Neural progenitor cell (in vitro differentiated cells): ENCODE measurements around the gene IKBKE. TPM values are rescaled to one million over a fixed set of nuclear protein-coding genes. Genes with fewer than 3 reads are reported as not detected.

Source experiments
- DNase-seq: peaks from one replicate; pipeline ENCODE4 v3.0.0-alpha.2; 2016; ENCODE audit warnings: low spot score
- H2AFZ ChIP-seq: fragments of 200-600 bp; sonication (generic); replicated peaks from 2 replicates; pipeline ENCODE4 v1.6.1; 2016; ENCODE audit warnings: antibody characterized with exemption
- H3F3A ChIP-seq: fragments of 200-600 bp; sonication (generic); 2 replicates; pipeline ENCODE4 v1.6.1; 2016; ENCODE audit warnings: antibody characterized with exemption, low read depth
- H3K27ac ChIP-seq: fragments of 200-600 bp; sonication (generic); 2 replicates; pipeline ENCODE4 v1.5.1; 2016; ENCODE audit warnings: mild to moderate bottlenecking
- H3K27me3 ChIP-seq: fragments of 200-600 bp; sonication (generic); 2 replicates; pipeline ENCODE4 v1.6.1; 2016; ENCODE audit warnings: mild to moderate bottlenecking, moderate library complexity
- H3K36me3 ChIP-seq: fragments of 200-600 bp; sonication (generic); 2 replicates; pipeline ENCODE4 v1.5.1; 2016
- H3K4me1 ChIP-seq: fragments of 200-600 bp; sonication (generic); 2 replicates; pipeline ENCODE4 v1.6.1; 2016; ENCODE audit warnings: mixed run types
- H3K4me2 ChIP-seq: fragments of 200-600 bp; sonication (generic); 2 replicates; pipeline ENCODE4 v1.6.1; 2016
- H3K4me3 ChIP-seq: fragments of 200-600 bp; sonication (generic); 2 replicates; pipeline ENCODE4 v1.5.1; 2016
- H3K79me2 ChIP-seq: fragments of 200-600 bp; sonication (generic); 2 replicates; pipeline ENCODE4 v1.6.1; 2016; ENCODE audit warnings: low read depth
- H3K9ac ChIP-seq: fragments of 200-600 bp; sonication (generic); 2 replicates; pipeline ENCODE4 v1.6.1; 2016
- H3K9me3 ChIP-seq: fragments of 200-600 bp; sonication (generic); 2 replicates; pipeline ENCODE4 v1.5.1; 2016; ENCODE audit warnings: low read depth
- H4K20me1 ChIP-seq: fragments of 200-600 bp; sonication (generic); 2 replicates; pipeline ENCODE4 v1.6.1; 2016; ENCODE audit warnings: low read depth
- H3K27ac Mint-ChIP-seq: 3 replicates; pipeline ENCODE4 v1.8.0; 2021; ENCODE audit warnings: mixed read lengths
- H3K27me3 Mint-ChIP-seq: 2 replicates; pipeline ENCODE4 v1.8.0; 2022; ENCODE audit warnings: low read depth, mild to moderate bottlenecking, inconsistent platforms, moderate library complexity, mixed read lengths; ENCODE audit not compliant: insufficient read depth
- H3K36me3 Mint-ChIP-seq: 3 replicates; pipeline ENCODE4 v1.8.0; 2021; ENCODE audit warnings: mixed read lengths
- H3K4me1 Mint-ChIP-seq: 3 replicates; pipeline ENCODE4 v1.8.0; 2021; ENCODE audit warnings: mixed read lengths
- H3K4me3 Mint-ChIP-seq: 3 replicates; pipeline ENCODE4 v1.8.0; 2021; ENCODE audit warnings: mild to moderate bottlenecking, moderate library complexity, mixed read lengths
- H3K9me3 Mint-ChIP-seq: 3 replicates; pipeline ENCODE4 v1.8.0; 2020; ENCODE audit warnings: mixed read lengths
- EZH2 ChIP-seq: fragments of 200-600 bp; sonication (generic); IDR thresholded peaks from 2 replicates; pipeline ENCODE4 v1.6.1; 2017; ENCODE audit warnings: antibody characterized with exemption, mild to moderate bottlenecking, moderate library complexity
- EZH2phosphoT487 ChIP-seq: fragments of 200-600 bp; sonication (generic); IDR thresholded peaks from 2 replicates; pipeline ENCODE4 v1.6.1; 2017; ENCODE audit warnings: antibody characterized with exemption
- total RNA-seq: library from RNA; depleted of rRNA; stranded (reverse); fragments of >200 nt; gene quantifications from 2 replicates; pipeline ENCODE4 v1.2.3, GENCODE V29; 2015; ENCODE audit warnings: low replicate concordance
- TF ChIP-seq, protein P1 (sequence below): fragments of 200-600 bp; sonication (generic); IDR thresholded peaks from 2 replicates; pipeline ENCODE4 v1.5.1; 2017; ENCODE audit warnings: antibody characterized with exemption, mild to moderate bottlenecking

Gene IKBKE
- total RNA-seq, 1 donor from 2014 or later = 0.26 TPM

GRCh38 chr1:206504363-206504713, 34.1 kb downstream of the IKBKE start:
- peaks cover 39% of the 10 kb centered on the region for H3K27me3 Mint-ChIP-seq
- no peak overlapping the region for H3K4me3 Mint-ChIP-seq

DNA sequence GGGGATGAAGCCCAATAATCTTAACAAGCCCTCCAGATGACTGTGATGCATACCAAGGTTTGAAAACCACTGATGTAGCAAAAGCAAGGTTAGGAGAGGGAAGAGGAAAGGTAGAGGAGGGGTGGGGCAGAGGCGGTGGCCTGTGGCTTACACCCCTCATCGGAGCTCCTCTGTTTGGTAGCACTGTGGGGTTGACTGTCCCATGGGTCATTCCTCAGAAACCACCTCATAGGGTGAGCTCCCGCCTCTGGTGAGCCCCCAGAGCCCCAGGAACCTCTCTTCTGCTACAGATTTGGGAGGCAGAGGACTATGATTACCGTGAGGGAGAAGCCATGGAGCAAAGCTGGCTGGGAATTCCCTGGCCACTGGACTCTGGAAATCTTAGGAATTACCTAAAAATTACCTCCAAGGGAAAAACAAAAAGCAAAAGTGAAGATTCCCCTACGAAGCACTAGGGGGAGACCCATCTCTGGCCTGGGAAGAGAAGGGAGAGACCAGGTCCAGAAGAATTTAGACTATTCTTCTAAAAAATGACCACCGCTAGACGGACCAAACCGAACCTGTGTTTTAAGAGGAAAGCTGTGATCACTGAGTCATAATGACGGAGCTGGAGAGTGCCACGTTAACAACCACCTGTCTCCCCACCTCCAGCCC, 35.6 kb downstream of the IKBKE start:
- DNase-seq = no peak
- no peaks in the 10 kb centered on the region for H3K9me3 Mint-ChIP-seq
- H3K4me1 Mint-ChIP-seq = peaks cover 28% of the 10 kb centered on the region
- Histone ChIP-seq H3K4me3 (no peak overlapping the region), H4K20me1 (peaks cover 8% of the 10 kb centered on the region), H3K9me3 (no peaks in the 10 kb centered on the region), H3K27me3 (peaks cover 89% of the 10 kb centered on the region), H3K79me2 (no peaks in the 10 kb centered on the region), H3K27ac (no peak overlapping the region), H3K4me2 (no peak overlapping the region), H3K36me3 (no peaks in the 10 kb centered on the region), H3K9ac (no peak overlapping the region), H3K4me1 (peaks cover 5% of the 10 kb centered on the region), H2AFZ (no peak overlapping the region), H3F3A (no peaks in the 10 kb centered on the region)
- H3K27ac Mint-ChIP-seq = no peak overlapping the region
- TF ChIP-seq, protein P1, sequence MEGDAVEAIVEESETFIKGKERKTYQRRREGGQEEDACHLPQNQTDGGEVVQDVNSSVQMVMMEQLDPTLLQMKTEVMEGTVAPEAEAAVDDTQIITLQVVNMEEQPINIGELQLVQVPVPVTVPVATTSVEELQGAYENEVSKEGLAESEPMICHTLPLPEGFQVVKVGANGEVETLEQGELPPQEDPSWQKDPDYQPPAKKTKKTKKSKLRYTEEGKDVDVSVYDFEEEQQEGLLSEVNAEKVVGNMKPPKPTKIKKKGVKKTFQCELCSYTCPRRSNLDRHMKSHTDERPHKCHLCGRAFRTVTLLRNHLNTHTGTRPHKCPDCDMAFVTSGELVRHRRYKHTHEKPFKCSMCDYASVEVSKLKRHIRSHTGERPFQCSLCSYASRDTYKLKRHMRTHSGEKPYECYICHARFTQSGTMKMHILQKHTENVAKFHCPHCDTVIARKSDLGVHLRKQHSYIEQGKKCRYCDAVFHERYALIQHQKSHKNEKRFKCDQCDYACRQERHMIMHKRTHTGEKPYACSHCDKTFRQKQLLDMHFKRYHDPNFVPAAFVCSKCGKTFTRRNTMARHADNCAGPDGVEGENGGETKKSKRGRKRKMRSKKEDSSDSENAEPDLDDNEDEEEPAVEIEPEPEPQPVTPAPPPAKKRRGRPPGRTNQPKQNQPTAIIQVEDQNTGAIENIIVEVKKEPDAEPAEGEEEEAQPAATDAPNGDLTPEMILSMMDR = peak; percentile 57
- no peak for TF ChIP-seq EZH2phosphoT487
- peak overlapping the region; percentile 52 for H3K4me3 Mint-ChIP-seq
- peaks cover 48% of the 10 kb centered on the region for H3K27me3 Mint-ChIP-seq
- H3K36me3 Mint-ChIP-seq = no peaks in the 10 kb centered on the region

More at GRCh38 chr1:206504363-206504713, 34.1 kb downstream of the IKBKE start:
- H3K9me3 Mint-ChIP-seq = no peaks in the 10 kb centered on the region
- no peak overlapping the region for H3K27ac Mint-ChIP-seq
- peaks cover 74% of the 10 kb centered on the region for H3K27me3 ChIP-seq
- H3K9ac ChIP-seq = no peak overlapping the region
- H3K27ac ChIP-seq = no peak overlapping the region
- H4K20me1 ChIP-seq = peaks cover 8% of the 10 kb centered on the region
- no peaks in the 10 kb centered on the region for H3K36me3 Mint-ChIP-seq
- H3K4me1 Mint-ChIP-seq = peaks cover 17% of the 10 kb centered on the region
- no peak overlapping the region for H3K4me3 ChIP-seq
- no peaks in the 10 kb centered on the region for H3K79me2 ChIP-seq
- TF ChIP-seq EZH2 = no peak
- TF ChIP-seq EZH2phosphoT487 = no peak
- TF ChIP-seq, protein P1 = no peak
- H3K4me2 ChIP-seq = no peak overlapping the region
- H3K9me3 ChIP-seq = no peaks in the 10 kb centered on the region
- no peaks in the 10 kb centered on the region for H3K36me3 ChIP-seq
- DNase-seq = no peak
- H3K4me1 ChIP-seq = peaks cover 6% of the 10 kb centered on the region
- H3F3A ChIP-seq = no peaks in the 10 kb centered on the region
- H2AFZ ChIP-seq = no peak overlapping the region

DNA sequence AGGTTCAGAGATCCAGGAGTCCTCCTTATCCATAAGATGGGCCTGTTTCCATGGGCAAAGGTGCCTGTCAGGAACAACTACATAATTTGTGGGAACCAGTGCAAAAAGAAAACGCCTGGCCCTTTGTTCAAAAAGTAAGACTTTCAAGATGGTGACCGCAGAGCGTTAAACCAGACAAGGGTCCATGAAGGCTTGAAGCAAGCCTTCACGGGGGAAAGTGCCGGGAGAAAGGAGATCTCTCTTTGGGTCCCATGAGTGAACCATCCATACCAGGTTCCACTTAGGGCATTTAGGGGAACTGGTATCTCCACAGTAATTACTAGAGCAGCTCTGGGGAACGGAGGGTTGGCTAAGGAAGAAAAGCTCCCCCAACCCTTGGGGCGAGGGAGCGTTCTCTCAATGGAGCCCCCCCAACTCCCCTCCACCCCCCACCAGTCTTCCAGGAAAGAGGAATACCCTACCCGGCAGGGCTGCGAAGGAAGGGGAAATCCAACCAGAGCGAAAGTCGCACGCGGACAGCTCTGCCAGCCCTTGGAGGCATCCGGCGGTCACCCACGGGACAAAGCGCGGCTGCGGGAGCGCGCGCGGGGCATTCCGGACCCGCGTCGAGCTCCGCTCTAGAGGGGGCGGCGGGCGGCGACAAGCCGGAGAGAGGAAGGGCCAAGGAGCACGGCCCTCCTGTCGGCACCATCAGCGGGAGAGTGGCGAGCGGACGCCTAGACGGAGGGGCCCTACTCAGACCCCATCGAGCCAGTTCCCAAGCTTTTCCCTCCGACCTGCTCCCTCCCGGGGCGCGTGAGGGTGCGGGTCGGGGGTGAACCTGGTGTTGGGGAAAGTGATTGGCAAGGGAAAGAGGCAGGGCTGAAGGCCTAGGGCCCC, 36.4 kb downstream of the IKBKE start:
- Mint-ChIP-seq H3K27ac (no peak overlapping the region), H3K9me3 (no peaks in the 10 kb centered on the region), H3K4me1 (peaks cover 37% of the 10 kb centered on the region), H3K4me3 (peak overlapping the region; percentile 52), H3K27me3 (peaks cover 56% of the 10 kb centered on the region), H3K36me3 (no peaks in the 10 kb centered on the region)
- peak; percentile 45 for DNase-seq
- Histone ChIP-seq H2AFZ (peak overlapping the region; percentile 89), H4K20me1 (peaks cover 8% of the 10 kb centered on the region), H3K36me3 (no peaks in the 10 kb centered on the region), H3K79me2 (no peaks in the 10 kb centered on the region), H3K4me3 (peak overlapping the region; percentile 63), H3K4me2 (peak overlapping the region; percentile 97), H3K4me1 (peaks cover under 1% of the 10 kb centered on the region), H3K27ac (no peak overlapping the region), H3K9ac (no peak overlapping the region), H3K27me3 (peaks cover 97% of the 10 kb centered on the region), H3F3A (no peaks in the 10 kb centered on the region), H3K9me3 (no peaks in the 10 kb centered on the region)
- TF ChIP-seq EZH2 (peak; percentile 93), EZH2phosphoT487 (peak; percentile 72)
- TF ChIP-seq, protein P1 = no peak
